ENCODE results near the gene PPP1CB. TPM values are rescaled to one million over a fixed set of nuclear protein-coding genes. Genes with fewer than 3 reads are reported as not detected.
A peak's percentile ranks its signal among the peaks of the same experiment; 100 is the strongest.

PPP1CB gene
- total RNA-seq, 4 donors from 2014 or later: 139 to 262 (median 176) TPM

- TF ChIP-seq CTCF (IDR thresholded peaks at IDR 0.05): no peak
- ATAC-seq (ENCODE audit: low FRiP score) (no peak), DNase-seq (ENCODE audit: low spot score) (no peak)
Observed at GRCh38 chr2:28721601-28722191, 29.9 kb upstream of the PPP1CB start.

- no peak for ATAC-seq (ENCODE audit: low FRiP score)
- no peak for TF ChIP-seq CTCF (IDR thresholded peaks at IDR 0.05)
- no peak for DNase-seq (ENCODE audit: low spot score)
Observed at GRCh38 chr2:28725021-28725711, 26.5 kb upstream of the PPP1CB start.

GRCh38 chr2:28726177-28726576, 25.5 kb upstream of the PPP1CB start:
- no peak for TF ChIP-seq CTCF (IDR thresholded peaks at IDR 0.05)

GRCh38 chr2:28729698-28730097, 21.9 kb upstream of the PPP1CB start:
- no peak for ATAC-seq (ENCODE audit: low FRiP score)
- no peak for DNase-seq (ENCODE audit: low spot score)
- TF ChIP-seq CTCF (IDR thresholded peaks at IDR 0.05): no peak

More at GRCh38 chr2:28726177-28726576, 25.5 kb upstream of the PPP1CB start:
- no peak for ATAC-seq (ENCODE audit: low FRiP score)
- DNase-seq (ENCODE audit: low spot score): no peak

- TF ChIP-seq CTCF (IDR thresholded peaks at IDR 0.05): no peak
- no peak for ATAC-seq (ENCODE audit: low FRiP score)
Observed at GRCh38 chr2:28730641-28731146, 20.9 kb upstream of the PPP1CB start.

GRCh38 chr2:28735511-28735910, 16.1 kb upstream of the PPP1CB start:
- no peak for TF ChIP-seq CTCF (IDR thresholded peaks at IDR 0.05)
- DNase-seq (ENCODE audit: low spot score): no peak
- no peak for ATAC-seq (ENCODE audit: low FRiP score)

More at GRCh38 chr2:28730641-28731146, 20.9 kb upstream of the PPP1CB start:
- no peak for DNase-seq (ENCODE audit: low spot score)

GRCh38 chr2:28736034-28736433, 15.6 kb upstream of the PPP1CB start:
- no peak for DNase-seq (ENCODE audit: low spot score)

More at GRCh38 chr2:28736034-28736433, 15.6 kb upstream of the PPP1CB start:
- TF ChIP-seq CTCF (IDR thresholded peaks at IDR 0.05): no peak
- peak; percentile 94 for ATAC-seq (ENCODE audit: low FRiP score)

Data from omental fat pad (tissue), 4 donors.